DOHH2 (cell line): ENCODE measurements around the gene RNASEH2A.

Source experiments
- EZH2phosphoT487 ChIP-seq: fragments of 200-600 bp; sonication (generic); IDR thresholded peaks from 2 replicates; pipeline ENCODE4 v1.6.1; 2017; ENCODE audit warnings: borderline replicate concordance, mild to moderate bottlenecking, antibody characterized with exemption, low read length, moderate library complexity, mixed read lengths
- TF ChIP-seq, protein P1 (sequence below): fragments of 200-600 bp; sonication (generic); IDR thresholded peaks from one replicate; pipeline ENCODE4 v1.5.1; 2014; ENCODE audit warnings: antibody characterized with exemption, mild to moderate bottlenecking, low read depth, low read length; ENCODE audit not compliant: poor library complexity, severe bottlenecking

DNA sequence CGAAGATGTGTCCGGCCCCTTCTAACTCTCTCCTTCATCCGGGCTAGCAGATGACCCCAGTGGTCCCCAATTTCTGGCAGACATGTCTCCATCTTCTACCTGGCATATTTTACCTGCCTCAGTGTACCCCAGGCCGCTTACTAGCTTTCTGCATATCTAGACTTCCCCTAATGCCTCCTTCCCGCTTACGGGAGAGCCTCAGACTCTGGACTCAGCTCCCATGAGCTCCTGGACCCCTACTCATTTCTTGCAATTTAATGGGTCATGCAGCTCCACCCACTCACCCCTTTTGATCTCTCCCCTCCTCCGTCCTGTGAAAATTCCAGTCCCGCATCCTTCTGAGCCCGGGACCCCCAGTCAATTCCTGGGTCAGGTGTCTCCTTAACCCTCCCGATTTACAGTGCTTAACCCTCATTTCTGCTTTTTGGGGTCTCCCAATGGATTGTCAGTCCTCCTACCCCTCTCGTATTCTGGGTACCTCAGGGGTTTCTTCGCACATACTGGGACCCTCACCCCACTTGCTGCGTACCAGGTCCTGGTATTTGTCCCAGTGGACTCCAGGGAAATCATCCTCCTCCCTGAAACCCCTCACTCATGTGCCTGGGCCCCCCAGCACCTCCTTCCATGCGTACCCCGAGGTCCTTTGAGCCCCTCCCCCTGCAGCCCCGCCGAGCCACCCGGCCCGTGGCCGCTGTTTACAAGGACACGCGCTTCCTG is 15.6 kb upstream of the RNASEH2A start:
- TF ChIP-seq, protein P1, sequence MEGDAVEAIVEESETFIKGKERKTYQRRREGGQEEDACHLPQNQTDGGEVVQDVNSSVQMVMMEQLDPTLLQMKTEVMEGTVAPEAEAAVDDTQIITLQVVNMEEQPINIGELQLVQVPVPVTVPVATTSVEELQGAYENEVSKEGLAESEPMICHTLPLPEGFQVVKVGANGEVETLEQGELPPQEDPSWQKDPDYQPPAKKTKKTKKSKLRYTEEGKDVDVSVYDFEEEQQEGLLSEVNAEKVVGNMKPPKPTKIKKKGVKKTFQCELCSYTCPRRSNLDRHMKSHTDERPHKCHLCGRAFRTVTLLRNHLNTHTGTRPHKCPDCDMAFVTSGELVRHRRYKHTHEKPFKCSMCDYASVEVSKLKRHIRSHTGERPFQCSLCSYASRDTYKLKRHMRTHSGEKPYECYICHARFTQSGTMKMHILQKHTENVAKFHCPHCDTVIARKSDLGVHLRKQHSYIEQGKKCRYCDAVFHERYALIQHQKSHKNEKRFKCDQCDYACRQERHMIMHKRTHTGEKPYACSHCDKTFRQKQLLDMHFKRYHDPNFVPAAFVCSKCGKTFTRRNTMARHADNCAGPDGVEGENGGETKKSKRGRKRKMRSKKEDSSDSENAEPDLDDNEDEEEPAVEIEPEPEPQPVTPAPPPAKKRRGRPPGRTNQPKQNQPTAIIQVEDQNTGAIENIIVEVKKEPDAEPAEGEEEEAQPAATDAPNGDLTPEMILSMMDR: no peak
- no peak for TF ChIP-seq EZH2phosphoT487
